ENCODE results near the gene SYK. TPM values are rescaled to one million over a fixed set of nuclear protein-coding genes. Genes with fewer than 3 reads are reported as not detected.

The SYK gene
- total RNA-seq, 1 donor from 2014 or later = 0.36 TPM

GRCh38 chr9:90841615-90842014 lies 40.0 kb downstream of the SYK start:
- no peaks in the 10 kb centered on the region for H3K36me3 Mint-ChIP-seq (ENCODE audit: low read depth, unreplicated experiment)
- H3K4me1 Mint-ChIP-seq (ENCODE audit: unreplicated experiment) = peaks cover 11% of the 10 kb centered on the region
- no peak for DNase-seq (ENCODE audit: low spot score)
- H3K27me3 Mint-ChIP-seq (ENCODE audit: unreplicated experiment) = peaks cover 7% of the 10 kb centered on the region
- H3K27ac Mint-ChIP-seq (ENCODE audit: unreplicated experiment) = no peak overlapping the region
- H3K9me3 Mint-ChIP-seq (ENCODE audit: unreplicated experiment) = no peaks in the 10 kb centered on the region
- no peak overlapping the region for H3K4me3 Mint-ChIP-seq (ENCODE audit: unreplicated experiment)
- no peak for TF ChIP-seq CTCF (IDR thresholded peaks at IDR 0.05; ENCODE audit: unreplicated experiment)

DNA sequence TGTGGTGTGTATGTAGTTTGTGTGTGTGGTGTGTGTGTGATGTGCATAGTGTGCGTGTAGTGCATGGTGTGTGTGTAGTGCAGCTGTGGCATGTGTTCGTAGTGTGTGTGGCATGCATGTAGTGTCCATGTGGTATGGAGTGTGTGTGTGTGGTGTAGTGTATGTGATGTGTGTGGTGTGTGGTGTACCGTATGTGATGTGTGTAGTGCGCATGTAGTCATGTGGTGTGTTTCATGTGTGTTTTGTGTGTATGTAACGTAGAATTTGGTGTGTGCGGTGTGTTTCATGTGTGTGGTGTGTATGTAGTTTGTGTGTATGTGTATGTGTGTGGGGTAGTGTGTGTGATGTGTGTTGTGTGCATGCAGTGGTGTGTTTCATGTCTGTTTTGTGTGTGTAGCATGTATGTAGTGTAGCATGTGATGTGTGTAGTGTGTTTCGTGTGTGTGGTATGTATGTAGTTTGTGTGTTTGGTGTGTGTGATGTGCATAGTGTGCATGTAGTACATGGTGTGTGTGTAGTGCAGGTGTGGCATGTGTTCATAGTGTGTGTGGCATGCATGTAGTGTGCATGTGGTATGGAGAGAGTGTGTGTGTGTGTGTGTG lies 40.7 kb downstream of the SYK start:
- H3K27me3 Mint-ChIP-seq (ENCODE audit: unreplicated experiment) = peaks cover 5% of the 10 kb centered on the region
- H3K4me3 Mint-ChIP-seq (ENCODE audit: unreplicated experiment) = no peak overlapping the region
- H3K27ac Mint-ChIP-seq (ENCODE audit: unreplicated experiment) = no peak overlapping the region
- no peaks in the 10 kb centered on the region for H3K36me3 Mint-ChIP-seq (ENCODE audit: low read depth, unreplicated experiment)
- H3K9me3 Mint-ChIP-seq (ENCODE audit: unreplicated experiment) = no peaks in the 10 kb centered on the region
- DNase-seq (ENCODE audit: low spot score) = no peak
- no peak for TF ChIP-seq CTCF (IDR thresholded peaks at IDR 0.05; ENCODE audit: unreplicated experiment)
- H3K4me1 Mint-ChIP-seq (ENCODE audit: unreplicated experiment) = peaks cover 11% of the 10 kb centered on the region

DNA sequence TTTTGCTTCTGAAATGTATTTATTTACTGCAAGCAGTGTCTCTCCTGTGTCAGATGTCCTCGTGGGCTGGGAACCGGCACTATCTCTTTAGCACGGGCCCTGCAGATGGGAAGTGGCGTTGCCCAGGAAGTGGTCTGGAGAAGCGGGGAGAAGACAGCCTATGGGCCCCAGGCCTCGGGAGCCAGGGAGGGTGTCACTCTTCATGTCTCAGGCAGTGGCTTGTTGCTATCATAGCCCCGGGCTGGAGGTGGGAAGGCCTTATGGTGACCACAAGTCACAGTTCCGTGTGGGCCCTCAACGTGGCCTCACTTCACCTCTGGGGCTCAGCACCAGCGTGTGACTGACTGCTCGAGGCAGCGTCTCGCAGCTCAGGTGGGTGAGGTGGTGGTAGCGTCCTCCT lies 41.4 kb downstream of the SYK start:
- DNase-seq (ENCODE audit: low spot score) = no peak
- no peak for TF ChIP-seq CTCF (IDR thresholded peaks at IDR 0.05; ENCODE audit: unreplicated experiment)
- Mint-ChIP-seq H3K27ac (ENCODE audit: unreplicated experiment) (no peak overlapping the region), H3K27me3 (ENCODE audit: unreplicated experiment) (peaks cover 4% of the 10 kb centered on the region), H3K4me1 (ENCODE audit: unreplicated experiment) (peaks cover 11% of the 10 kb centered on the region), H3K9me3 (ENCODE audit: unreplicated experiment) (no peaks in the 10 kb centered on the region), H3K36me3 (ENCODE audit: low read depth, unreplicated experiment) (no peaks in the 10 kb centered on the region), H3K4me3 (ENCODE audit: unreplicated experiment) (no peak overlapping the region)

DNA sequence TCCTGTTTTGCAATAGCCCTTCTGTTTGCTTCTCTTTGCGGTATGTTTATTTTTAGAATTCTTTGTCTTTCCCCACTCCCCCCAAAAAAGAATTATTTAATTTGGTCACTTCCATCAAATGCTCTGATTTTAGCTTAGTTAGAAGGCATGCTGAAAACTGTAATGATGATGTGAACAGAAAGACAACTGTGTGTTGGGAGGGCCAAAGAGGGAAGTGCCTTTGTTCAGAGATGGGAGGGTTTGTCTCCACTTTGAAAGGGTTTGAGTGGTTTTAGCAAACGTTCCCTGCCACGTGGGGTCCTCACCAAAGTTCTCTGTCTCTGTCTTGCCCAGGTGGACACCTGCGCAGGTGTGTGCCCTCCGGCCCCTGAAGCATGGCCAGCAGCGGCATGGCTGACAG lies 41.9 kb downstream of the SYK start:
- H3K4me3 Mint-ChIP-seq (ENCODE audit: unreplicated experiment) = no peak overlapping the region
- no peak for TF ChIP-seq CTCF (IDR thresholded peaks at IDR 0.05; ENCODE audit: unreplicated experiment)
- H3K36me3 Mint-ChIP-seq (ENCODE audit: low read depth, unreplicated experiment) = no peaks in the 10 kb centered on the region
- H3K27me3 Mint-ChIP-seq (ENCODE audit: unreplicated experiment) = peaks cover 4% of the 10 kb centered on the region
- H3K27ac Mint-ChIP-seq (ENCODE audit: unreplicated experiment) = no peak overlapping the region
- DNase-seq (ENCODE audit: low spot score) = no peak
- no peaks in the 10 kb centered on the region for H3K9me3 Mint-ChIP-seq (ENCODE audit: unreplicated experiment)
- H3K4me1 Mint-ChIP-seq (ENCODE audit: unreplicated experiment) = peaks cover 11% of the 10 kb centered on the region

DNA sequence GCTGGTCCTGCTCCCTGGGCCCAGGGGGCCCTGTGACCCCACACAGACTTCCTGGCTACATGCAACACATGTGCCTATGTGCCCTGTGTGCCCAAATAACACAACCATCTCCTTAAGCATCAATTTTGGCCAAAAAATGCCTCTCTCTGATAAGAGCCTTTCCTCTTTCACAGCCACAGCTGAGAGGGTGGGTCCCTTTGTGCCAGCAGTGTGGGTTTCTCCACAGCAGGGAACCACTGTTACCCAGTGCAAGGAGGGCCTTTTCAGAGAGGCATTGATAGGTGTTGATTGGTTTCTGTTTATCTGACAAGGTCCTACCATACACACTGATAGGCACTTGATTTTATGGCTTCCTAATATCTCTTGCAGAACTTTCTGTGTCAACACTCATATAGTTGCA lies 42.7 kb downstream of the SYK start:
- Mint-ChIP-seq H3K27me3 (ENCODE audit: unreplicated experiment) (peaks cover 4% of the 10 kb centered on the region), H3K9me3 (ENCODE audit: unreplicated experiment) (no peaks in the 10 kb centered on the region), H3K4me3 (ENCODE audit: unreplicated experiment) (no peak overlapping the region), H3K27ac (ENCODE audit: unreplicated experiment) (no peak overlapping the region), H3K4me1 (ENCODE audit: unreplicated experiment) (peaks cover 11% of the 10 kb centered on the region), H3K36me3 (ENCODE audit: low read depth, unreplicated experiment) (no peaks in the 10 kb centered on the region)
- no peak for TF ChIP-seq CTCF (IDR thresholded peaks at IDR 0.05; ENCODE audit: unreplicated experiment)
- no peak for DNase-seq (ENCODE audit: low spot score)

Data from endothelial cell (in vitro differentiated cells).